Endothelial cell (in vitro differentiated cells): ENCODE data around the gene ADAM33. TPM values are rescaled to one million over a fixed set of nuclear protein-coding genes. Genes with fewer than 3 reads are reported as not detected.

Source experiments
- DNase-seq: peaks from one replicate; pipeline ENCODE4 v3.0.0; 2021; ENCODE audit warnings: low spot score
- H3K27ac Mint-ChIP-seq: one replicate; pipeline ENCODE4 v1.8.0; 2021; ENCODE audit warnings: mixed read lengths, inconsistent platforms; ENCODE audit not compliant: unreplicated experiment
- H3K27me3 Mint-ChIP-seq: one replicate; pipeline ENCODE4 v1.8.0; 2021; ENCODE audit warnings: mild to moderate bottlenecking, moderate library complexity, mixed read lengths, inconsistent platforms; ENCODE audit not compliant: unreplicated experiment
- H3K36me3 Mint-ChIP-seq: one replicate; pipeline ENCODE4 v1.8.0; 2021; ENCODE audit warnings: mild to moderate bottlenecking, low read depth, mixed read lengths, inconsistent platforms; ENCODE audit not compliant: unreplicated experiment
- H3K4me1 Mint-ChIP-seq: one replicate; pipeline ENCODE4 v1.8.0; 2021; ENCODE audit warnings: mild to moderate bottlenecking, mixed read lengths, inconsistent platforms; ENCODE audit not compliant: unreplicated experiment
- H3K4me3 Mint-ChIP-seq: one replicate; pipeline ENCODE4 v1.8.0; 2021; ENCODE audit warnings: mild to moderate bottlenecking, mixed read lengths, inconsistent platforms; ENCODE audit not compliant: unreplicated experiment
- H3K9me3 Mint-ChIP-seq: one replicate; pipeline ENCODE4 v1.8.0; 2021; ENCODE audit warnings: mixed read lengths, inconsistent platforms; ENCODE audit not compliant: unreplicated experiment
- total RNA-seq: library from RNA; stranded (reverse); fragmentation: NEBNext Ultra II Directional; extraction: Animal tissue kit (Norgen Biotek cat#: 25700); gene quantifications from one replicate; pipeline ENCODE4 v1.2.1, GENCODE V29; 2021; ENCODE audit not compliant: unreplicated experiment
- TF ChIP-seq, protein P1 (sequence below): fragments of 200-600 bp; sonication (generic); IDR thresholded peaks from one replicate; pipeline ENCODE4 v1.5.0; 2021; ENCODE audit warnings: antibody characterized with exemption; ENCODE audit not compliant: unreplicated experiment

ADAM33 gene
- total RNA-seq, 1 donor from 2014 or later: 0.23 TPM

DNA sequence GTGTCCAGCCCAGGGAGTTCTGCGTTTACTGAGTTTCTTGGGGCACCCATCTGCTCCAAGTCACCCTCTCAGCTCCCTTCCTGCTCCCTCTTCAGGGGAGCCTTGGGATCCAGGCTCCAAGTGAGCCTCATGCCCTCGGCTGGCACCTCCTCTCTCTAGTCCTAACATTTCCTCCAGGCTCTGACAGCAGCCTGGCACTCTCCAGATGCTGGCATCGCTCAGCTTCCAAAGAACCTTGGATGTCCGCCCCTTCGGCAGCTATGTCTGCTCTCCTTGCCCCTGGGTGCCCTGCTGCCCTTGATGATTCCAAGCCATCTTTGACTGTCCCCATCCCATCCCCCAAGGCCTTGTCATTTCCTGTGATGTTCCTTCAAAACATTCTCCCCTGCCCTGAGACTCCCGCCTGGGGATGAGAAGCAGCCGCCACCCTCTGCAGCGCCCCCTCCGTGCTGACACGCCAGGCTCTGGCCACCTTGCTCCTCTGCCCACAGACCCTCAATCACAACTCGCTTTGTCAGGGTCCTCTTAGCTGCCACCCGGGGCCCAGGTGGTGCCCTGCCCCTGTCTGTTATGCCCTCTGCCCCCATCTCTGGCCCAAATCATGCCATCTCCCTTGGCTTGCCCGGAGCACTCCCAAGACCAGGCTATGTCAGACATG lies 12.0 kb downstream of the ADAM33 start:
- no peaks in the 10 kb centered on the region for H3K9me3 Mint-ChIP-seq
- DNase-seq: no peak
- H3K27ac Mint-ChIP-seq: no peak overlapping the region
- peaks cover 7% of the 10 kb centered on the region for H3K4me1 Mint-ChIP-seq
- TF ChIP-seq, protein P1, sequence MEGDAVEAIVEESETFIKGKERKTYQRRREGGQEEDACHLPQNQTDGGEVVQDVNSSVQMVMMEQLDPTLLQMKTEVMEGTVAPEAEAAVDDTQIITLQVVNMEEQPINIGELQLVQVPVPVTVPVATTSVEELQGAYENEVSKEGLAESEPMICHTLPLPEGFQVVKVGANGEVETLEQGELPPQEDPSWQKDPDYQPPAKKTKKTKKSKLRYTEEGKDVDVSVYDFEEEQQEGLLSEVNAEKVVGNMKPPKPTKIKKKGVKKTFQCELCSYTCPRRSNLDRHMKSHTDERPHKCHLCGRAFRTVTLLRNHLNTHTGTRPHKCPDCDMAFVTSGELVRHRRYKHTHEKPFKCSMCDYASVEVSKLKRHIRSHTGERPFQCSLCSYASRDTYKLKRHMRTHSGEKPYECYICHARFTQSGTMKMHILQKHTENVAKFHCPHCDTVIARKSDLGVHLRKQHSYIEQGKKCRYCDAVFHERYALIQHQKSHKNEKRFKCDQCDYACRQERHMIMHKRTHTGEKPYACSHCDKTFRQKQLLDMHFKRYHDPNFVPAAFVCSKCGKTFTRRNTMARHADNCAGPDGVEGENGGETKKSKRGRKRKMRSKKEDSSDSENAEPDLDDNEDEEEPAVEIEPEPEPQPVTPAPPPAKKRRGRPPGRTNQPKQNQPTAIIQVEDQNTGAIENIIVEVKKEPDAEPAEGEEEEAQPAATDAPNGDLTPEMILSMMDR: no peak
- H3K4me3 Mint-ChIP-seq: peak overlapping the region; percentile 8
- H3K36me3 Mint-ChIP-seq: no peaks in the 10 kb centered on the region
- H3K27me3 Mint-ChIP-seq: peaks cover 17% of the 10 kb centered on the region

DNA sequence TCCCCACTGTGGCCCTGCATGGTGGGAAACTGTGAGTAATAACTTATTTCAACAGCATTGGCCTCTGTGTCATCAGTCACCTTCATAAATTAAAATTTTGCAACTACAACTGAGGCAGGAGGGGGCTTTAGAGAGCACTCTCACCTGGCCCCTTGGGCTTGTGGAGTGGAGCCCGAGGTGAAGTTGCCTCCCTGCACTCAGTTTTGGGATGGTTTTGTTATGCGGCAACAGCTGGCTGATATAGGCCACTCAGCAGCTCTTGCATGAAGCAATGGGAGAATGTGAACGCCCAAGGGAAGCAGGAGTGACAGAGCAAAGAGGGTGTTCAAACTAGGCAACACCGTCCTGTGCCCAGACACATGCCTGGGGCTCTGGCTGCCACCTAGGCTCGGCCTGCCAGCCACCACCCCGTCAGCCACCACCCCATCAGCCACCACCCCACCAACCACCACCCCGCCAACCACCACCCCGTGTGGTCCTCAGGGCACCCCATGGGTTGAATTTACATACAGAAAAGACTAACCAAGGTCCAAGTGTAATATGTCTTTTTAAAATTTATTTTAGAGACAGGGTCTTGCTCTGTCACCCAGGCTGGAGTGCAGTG lies 14.3 kb downstream of the ADAM33 start:
- TF ChIP-seq, protein P1: no peak
- Mint-ChIP-seq H3K36me3 (no peaks in the 10 kb centered on the region), H3K4me3 (no peak overlapping the region), H3K9me3 (no peaks in the 10 kb centered on the region), H3K27me3 (peaks cover 14% of the 10 kb centered on the region), H3K27ac (no peak overlapping the region), H3K4me1 (peaks cover 7% of the 10 kb centered on the region)
- no peak for DNase-seq

DNA sequence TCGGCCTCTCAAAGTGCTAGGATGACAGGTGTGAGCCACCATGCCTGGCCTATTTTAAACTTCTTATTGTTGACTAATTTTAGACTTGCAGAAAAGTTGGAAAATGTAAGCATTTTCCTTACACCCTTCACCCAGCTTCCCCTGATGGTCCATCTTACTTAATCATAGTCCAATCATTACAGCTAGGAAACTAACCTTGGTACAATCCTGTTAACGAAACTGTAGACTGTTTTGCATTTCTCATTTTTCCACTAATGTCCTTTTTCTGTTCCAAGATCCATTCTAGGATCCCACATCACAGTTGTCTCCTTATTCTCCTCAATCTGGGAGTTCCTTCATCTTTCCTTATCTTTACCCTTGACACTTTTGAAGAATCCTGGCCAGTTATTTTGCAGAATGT lies 18.0 kb downstream of the ADAM33 start:
- Mint-ChIP-seq H3K27me3 (peaks cover 12% of the 10 kb centered on the region), H3K27ac (no peak overlapping the region), H3K4me1 (peaks cover 2% of the 10 kb centered on the region), H3K4me3 (no peak overlapping the region), H3K9me3 (no peaks in the 10 kb centered on the region), H3K36me3 (peaks cover 1% of the 10 kb centered on the region)
- TF ChIP-seq, protein P1: no peak
- no peak for DNase-seq

DNA sequence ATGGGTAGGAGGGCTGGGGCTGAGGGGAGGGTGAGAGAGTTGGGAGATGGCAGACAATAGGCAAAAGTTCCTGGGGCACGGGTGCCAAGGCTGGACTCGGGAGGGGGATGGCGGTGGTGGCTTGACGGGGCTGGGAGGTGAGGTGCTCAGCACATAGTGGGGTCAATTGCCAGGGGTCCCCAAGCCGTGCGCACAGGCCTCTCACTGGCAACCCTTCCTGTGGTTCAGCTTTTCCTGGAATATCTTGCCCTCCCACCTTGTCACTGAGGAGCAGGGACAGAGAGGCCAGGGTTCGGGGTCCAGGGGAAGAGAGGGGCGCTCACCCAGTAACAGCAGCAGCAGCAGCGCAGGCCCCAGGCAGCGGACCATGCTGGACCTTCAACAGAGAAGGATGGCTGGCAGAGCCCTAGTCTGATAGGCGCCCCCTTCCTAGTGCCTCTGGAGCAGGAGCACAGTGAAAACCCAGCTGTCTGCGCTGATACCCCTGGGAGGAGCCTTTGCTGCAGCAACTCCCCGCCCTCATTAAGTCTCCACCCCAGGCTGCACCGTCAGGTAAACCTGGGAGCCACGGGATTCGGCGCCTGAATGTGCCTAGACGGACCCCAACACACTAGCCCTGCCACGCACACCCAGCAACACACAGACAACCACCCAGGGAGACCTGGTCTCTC lies 18.6 kb downstream of the ADAM33 start, which contains the start of gene GFRA4:
Gene GFRA4, minus strand, starts transcription at position 369 of the 671 bp plus-strand sequence. Its CDS starts 0 bp downstream, at position 369.
- Mint-ChIP-seq H3K27me3 (peaks cover 12% of the 10 kb centered on the region), H3K4me1 (peaks cover 5% of the 10 kb centered on the region), H3K9me3 (no peaks in the 10 kb centered on the region), H3K4me3 (no peak within 1 kb of the TSS), H3K36me3 (peaks cover 4% of the 10 kb centered on the region), H3K27ac (no peak within 1 kb of the TSS)
- TF ChIP-seq, protein P1: no peak
- DNase-seq: no peak
